GDM1 (cell line): ENCODE measurements around the gene CCNY.
"Not testable (repeated sequence)": the region's sequence is repeated elsewhere in the genome, so short reads cannot be mapped to it uniquely, and the experiment has no call there.

Source experiments
- DNase-seq: peaks from one replicate; lab custom pipeline; 2025; lab: John Stamatoyannopoulos, UW

The CCNY gene

GRCh38 chr10:35406003-35406630 lies 69.8 kb downstream of the CCNY start:
- DNase-seq, result not testable (repeated sequence)

DNA sequence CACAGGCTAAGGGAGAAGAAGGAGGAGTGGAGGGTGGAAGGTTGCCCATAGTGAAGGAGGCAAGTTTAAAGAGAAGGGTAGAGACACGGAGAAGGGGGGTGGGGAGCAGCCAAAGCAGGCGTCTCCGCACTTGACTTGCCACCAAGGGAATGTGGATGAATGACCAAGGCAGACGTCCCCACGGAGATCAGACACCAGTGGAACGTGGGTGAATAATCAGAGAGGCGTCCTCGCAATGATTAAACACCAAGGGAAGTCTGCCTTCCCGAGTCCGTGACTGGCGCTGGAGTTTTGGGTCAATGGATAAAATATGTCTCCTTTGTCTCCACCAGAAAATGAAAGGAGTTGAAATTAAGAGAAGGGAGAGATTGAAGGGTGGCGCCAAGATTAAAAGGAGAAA lies 71.4 kb downstream of the CCNY start:
- DNase-seq, result not testable (repeated sequence)

- DNase-seq, result no peak
Measured at GRCh38 chr10:35409094-35409582, 72.8 kb downstream of the CCNY start.

- DNase-seq, result no peak
Measured at GRCh38 chr10:35409808-35410207, 73.5 kb downstream of the CCNY start.

DNA sequence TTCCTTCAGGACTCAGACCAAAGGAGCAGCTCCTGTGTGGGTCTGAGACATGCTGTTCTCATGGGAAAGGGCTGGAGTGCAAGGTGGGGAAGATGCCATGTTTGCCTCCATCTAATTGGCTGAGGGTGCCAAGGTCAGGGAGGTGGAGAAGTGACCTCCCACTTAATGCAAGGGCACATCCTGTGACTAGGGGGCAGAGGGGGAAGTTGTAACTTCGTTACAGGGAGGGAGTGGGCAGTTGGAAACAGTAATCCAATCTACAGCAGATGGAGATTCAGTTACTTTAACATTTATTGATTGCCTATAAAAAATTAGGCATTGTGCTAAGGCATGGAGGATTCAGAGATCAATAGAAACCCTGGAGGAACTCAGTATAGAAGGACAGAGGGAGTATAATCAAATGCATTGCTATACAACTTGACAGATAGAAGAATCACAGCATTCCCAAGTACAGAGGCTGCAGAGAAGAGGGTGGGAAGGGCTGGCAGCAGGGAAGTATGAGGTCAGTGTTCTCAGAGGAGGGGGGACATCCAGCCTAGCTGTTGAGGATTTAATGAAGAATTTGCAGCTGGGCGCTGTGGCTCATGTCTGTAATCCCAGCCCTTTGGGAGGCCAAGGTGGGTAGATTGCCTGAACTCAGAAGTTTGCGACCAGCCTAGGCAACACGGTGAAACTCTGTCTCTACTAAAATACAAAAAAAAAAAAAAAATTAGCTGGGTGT lies 75.9 kb downstream of the CCNY start:
- no peak for DNase-seq

- no peak for DNase-seq
Measured at GRCh38 chr10:35412900-35413491, 76.7 kb downstream of the CCNY start.

- DNase-seq, result no peak
Measured at GRCh38 chr10:35413985-35414861, 77.9 kb downstream of the CCNY start.

- DNase-seq, result no peak
Measured at GRCh38 chr10:35415505-35415904, 79.2 kb downstream of the CCNY start.

DNA sequence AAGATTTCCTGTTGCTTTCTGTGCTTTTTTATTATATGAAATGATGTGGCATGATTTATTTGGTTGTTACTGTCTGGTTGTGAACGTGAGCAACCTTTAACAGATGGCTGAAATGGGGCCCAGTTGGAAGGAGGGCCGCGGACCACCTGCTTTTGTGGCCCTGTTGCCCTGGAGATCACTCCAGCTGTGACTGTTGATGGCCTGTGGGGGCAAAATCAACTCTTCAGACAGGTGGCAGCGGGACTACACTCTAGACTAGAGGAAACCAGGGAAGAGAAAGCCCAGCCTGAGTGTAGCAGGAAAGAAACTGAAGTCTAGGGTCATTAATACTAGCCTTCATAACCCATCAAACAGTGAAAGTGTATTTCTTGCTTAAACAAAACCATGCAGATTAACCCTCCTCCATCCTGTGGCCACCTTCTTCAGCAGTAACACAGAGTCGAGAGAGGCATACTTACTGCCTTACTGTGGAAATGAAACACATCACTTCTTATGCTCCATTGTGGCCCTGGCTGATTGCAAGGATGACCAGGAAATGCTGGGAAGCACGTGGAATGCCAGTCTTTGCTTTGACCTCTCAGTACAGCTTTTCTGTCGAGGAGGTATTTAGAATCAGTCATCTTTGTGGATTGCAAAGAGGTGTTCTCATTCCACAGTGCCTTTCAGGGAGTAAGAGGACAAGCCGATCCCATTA lies 80.5 kb downstream of the CCNY start:
- DNase-seq, result no peak

- DNase-seq, result no peak
Measured at GRCh38 chr10:35417313-35417625, 81.0 kb downstream of the CCNY start.

GRCh38 chr10:35417795-35418194 lies 81.5 kb downstream of the CCNY start:
- DNase-seq, result no peak

- DNase-seq, result not testable (repeated sequence)
Measured at GRCh38 chr10:35418580-35418979, 82.3 kb downstream of the CCNY start.

GRCh38 chr10:35420044-35420443 lies 83.7 kb downstream of the CCNY start:
- no peak for DNase-seq

DNA sequence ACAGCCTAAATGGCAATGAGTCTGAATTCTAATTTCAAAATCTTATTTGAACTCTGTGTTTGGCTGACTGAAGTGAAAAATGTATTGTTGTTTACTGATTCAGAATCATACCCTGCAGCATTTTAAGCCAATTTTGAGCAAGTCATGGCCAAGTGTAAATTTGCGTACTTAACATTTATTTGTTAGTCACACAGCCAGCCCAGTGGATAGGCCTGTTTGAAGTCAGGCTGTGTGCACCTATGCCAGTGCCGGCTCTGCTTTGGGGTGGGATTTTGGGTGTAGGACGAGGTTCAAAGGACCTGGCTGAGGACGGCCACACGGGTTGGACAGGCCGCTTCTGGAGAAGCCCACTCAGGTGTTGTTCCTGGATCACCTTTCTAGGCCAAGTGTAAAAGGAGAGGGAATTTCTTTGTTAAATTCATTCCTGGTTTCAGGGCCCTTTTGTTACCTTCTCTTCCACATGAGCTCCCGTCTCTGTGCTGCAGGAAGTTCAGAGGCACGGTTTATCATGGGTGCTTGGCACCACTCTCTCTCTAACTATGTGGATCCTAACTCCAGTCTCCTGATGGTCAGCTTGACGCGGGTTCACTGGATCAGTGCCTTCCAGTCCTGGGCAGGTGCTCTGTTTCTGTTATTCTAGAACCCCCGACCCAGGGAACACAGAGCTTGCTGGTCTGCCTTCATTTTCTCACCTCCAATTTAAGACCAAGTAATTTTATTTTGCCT lies 84.7 kb downstream of the CCNY start:
- DNase-seq, result no peak

GRCh38 chr10:35421553-35422178 lies 85.4 kb downstream of the CCNY start:
- DNase-seq, result no peak

GRCh38 chr10:35422228-35422627 lies 85.9 kb downstream of the CCNY start:
- DNase-seq, result no peak

GRCh38 chr10:35423505-35424306 lies 87.4 kb downstream of the CCNY start:
- DNase-seq, result no peak

GRCh38 chr10:35424680-35425285 lies 88.5 kb downstream of the CCNY start:
- DNase-seq, result no peak

DNA sequence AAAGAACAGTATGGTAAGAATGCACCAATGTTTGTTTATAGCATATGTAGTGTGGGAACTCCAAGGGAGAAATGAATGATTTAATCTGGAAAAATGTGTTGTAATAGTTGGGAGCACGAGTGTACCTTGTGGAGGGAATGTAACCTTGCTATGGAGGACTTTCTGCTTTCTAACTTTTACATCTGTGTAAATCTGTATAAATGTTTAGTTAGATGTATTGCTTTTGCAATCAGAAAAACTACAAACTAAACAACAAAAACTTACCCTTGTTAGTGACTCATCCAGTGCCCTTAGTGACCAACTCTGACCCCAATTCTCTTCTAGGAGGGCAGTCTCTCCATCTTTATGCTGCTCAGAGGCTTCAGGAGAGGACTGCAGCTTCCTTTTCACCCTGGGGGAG lies 89.3 kb downstream of the CCNY start:
- no peak for DNase-seq
